NB4 (cell line): ENCODE measurements around the gene ATXN1L.
A peak's percentile ranks its signal among the peaks of the same experiment; 100 is the strongest.
"Not testable (repeated sequence)": the region's sequence is repeated elsewhere in the genome, so short reads cannot be mapped to it uniquely, and the experiment has no call there.

Experiments used
- DNase-seq: peaks from one replicate; pipeline ENCODE4 v3.0.0; 2010; ENCODE audit warnings: low read depth
- H3K4me3 ChIP-seq: one replicate; pipeline ENCODE4 v1.5.1; 2011; ENCODE audit warnings: mild to moderate bottlenecking, low read depth, low read length, moderate library complexity
- CTCF ChIP-seq: IDR thresholded peaks from one replicate; pipeline ENCODE4 v1.5.1; 2012; ENCODE audit warnings: low read depth, low read length
- MAX ChIP-seq: IDR thresholded peaks from 2 replicates; pipeline ENCODE4 v1.6.1; 2011; ENCODE audit warnings: low read depth, low read length
- MYC ChIP-seq: IDR thresholded peaks from 2 replicates; pipeline ENCODE4 v1.6.1; 2011; ENCODE audit warnings: low read depth, low read length
- POLR2A ChIP-seq: IDR thresholded peaks from 2 replicates; pipeline ENCODE4 v1.6.1; 2011; ENCODE audit warnings: mild to moderate bottlenecking; ENCODE audit not compliant: insufficient read length; ENCODE audit errors: extremely low read depth

The ATXN1L gene

GRCh38 chr16:71845639-71846430, at the start of gene ATXN1L:
Gene ATXN1L (plus strand): TSS chr16:71845976. CDS start chr16:71849741, 3,765 bp downstream.
- TF ChIP-seq MYC (peak; percentile 50; the same call in 1 of the 2 replicates), MAX (peak; percentile 49; the same call in 1 of the 2 replicates), CTCF (no peak), POLR2A (peak; percentile 89)
- DNase-seq: peak; percentile 95
- peak within 1 kb of the TSS; percentile 96 for H3K4me3 ChIP-seq

- no peak overlapping the region for H3K4me3 ChIP-seq
- DNase-seq: no peak
- TF ChIP-seq MYC: no peak
- TF ChIP-seq MAX: no peak
- TF ChIP-seq CTCF: no peak
- no peak for TF ChIP-seq POLR2A
These were observed 49.2 kb upstream of the ATXN1L start for GRCh38 chr16:71796501-71797097.

GRCh38 chr16:71803305-71803690, 42.5 kb upstream of the ATXN1L start:
- H3K4me3 ChIP-seq: no peak overlapping the region
- DNase-seq: no peak
- TF ChIP-seq CTCF (no peak), POLR2A (no peak), MAX (no peak), MYC (no peak)

GRCh38 chr16:71807905-71808592, 37.7 kb upstream of the ATXN1L start:
- TF ChIP-seq CTCF (no peak), MYC (no peak), POLR2A (no peak), MAX (no peak)
- DNase-seq: peak; percentile 55
- H3K4me3 ChIP-seq: peak overlapping the region; percentile 99

- DNase-seq: peak; percentile 99
- TF ChIP-seq MYC (peak; percentile 31; the same call in 1 of the 2 replicates), POLR2A (peak; percentile 63), MAX (0 out of 2 replicates have a peak, but pooled peaks have one; percentile 4), CTCF (no peak)
These were observed 37.0 kb upstream of the ATXN1L start, which contains the start of gene AP1G1 for GRCh38 chr16:71808593-71809459. Gene AP1G1 (minus strand): TSS chr16:71808834. CDS start chr16:71789479, 19,355 bp downstream.

GRCh38 chr16:71810155-71810530, 35.6 kb upstream of the ATXN1L start:
- peak; percentile 11 for DNase-seq
- not testable (repeated sequence) for H3K4me3 ChIP-seq

More at GRCh38 chr16:71808593-71809459, 37.0 kb upstream of the ATXN1L start, which contains the start of gene AP1G1:
- peak within 1 kb of the TSS; percentile 99 for H3K4me3 ChIP-seq
